H9 (cell line): ENCODE results near the gene DOC2B. TPM values are rescaled to one million over a fixed set of nuclear protein-coding genes. Genes with fewer than 3 reads are reported as not detected.

Experiments used
- DNase-seq: peaks from one replicate; pipeline ENCODE4 v3.0.0-alpha.2; 2017
- H2AFZ ChIP-seq: one replicate; pipeline ENCODE4 v1.6.1; 2013; ENCODE audit warnings: mild to moderate bottlenecking, low read length, control low read depth, moderate library complexity
- H2AK5ac ChIP-seq: 2 replicates; pipeline ENCODE4 v1.6.1; 2013; ENCODE audit warnings: low read length, control low read depth, mixed read lengths; ENCODE audit not compliant: insufficient read length
- H2BK120ac ChIP-seq: one replicate; pipeline ENCODE4 v1.6.1; 2013; ENCODE audit warnings: low read depth, mild to moderate bottlenecking, low read length, control low read depth, inconsistent platforms; ENCODE audit not compliant: poor library complexity, severe bottlenecking
- H2BK12ac ChIP-seq: 2 replicates; pipeline ENCODE4 v1.6.1; 2013; ENCODE audit warnings: low read length, control low read depth, mixed read lengths, low read depth; ENCODE audit not compliant: insufficient read length
- H2BK15ac ChIP-seq: 2 replicates; pipeline ENCODE4 v1.6.1; 2013; ENCODE audit warnings: low read depth, low read length, control low read depth
- H2BK20ac ChIP-seq: one replicate; pipeline ENCODE4 v1.6.1; 2013; ENCODE audit warnings: low read depth, mild to moderate bottlenecking, low read length, control low read depth, inconsistent platforms; ENCODE audit not compliant: poor library complexity, severe bottlenecking
- H2BK5ac ChIP-seq: 2 replicates; pipeline ENCODE4 v1.6.1; 2013; ENCODE audit warnings: low read length, control low read depth, mixed read lengths; ENCODE audit not compliant: insufficient read length
- H3K14ac ChIP-seq: 2 replicates; pipeline ENCODE4 v1.6.1; 2013; ENCODE audit warnings: low read length, control low read depth; ENCODE audit not compliant: insufficient read depth
- H3K18ac ChIP-seq: 2 replicates; pipeline ENCODE4 v1.6.1; 2013; ENCODE audit warnings: low read depth, mild to moderate bottlenecking, mixed read lengths, low read length, control low read depth; ENCODE audit not compliant: insufficient read length
- H3K23ac ChIP-seq: 2 replicates; pipeline ENCODE4 v1.6.1; 2013; ENCODE audit warnings: low read length, control low read depth, mixed read lengths, low read depth; ENCODE audit not compliant: insufficient read length
- H3K23me2 ChIP-seq: 2 replicates; pipeline ENCODE4 v1.6.1; 2013; ENCODE audit warnings: low read depth, mild to moderate bottlenecking, mixed read lengths, low read length, control low read depth; ENCODE audit not compliant: insufficient read length, poor library complexity, severe bottlenecking
- H3K27ac ChIP-seq: 2 replicates; pipeline ENCODE4 v1.5.1; 2013; ENCODE audit warnings: low read length, control low read depth, mixed read lengths, low read depth; ENCODE audit not compliant: insufficient read length
- H3K27me3 ChIP-seq: 2 replicates; pipeline ENCODE4 v1.6.1; 2013; ENCODE audit warnings: low read length, control low read depth, inconsistent platforms; ENCODE audit not compliant: insufficient read depth
- H3K4ac ChIP-seq: 2 replicates; pipeline ENCODE4 v1.6.1; 2013; ENCODE audit warnings: low read depth, mild to moderate bottlenecking, control low read depth, inconsistent platforms, low read length, moderate library complexity
- H3K4me1 ChIP-seq: 2 replicates; pipeline ENCODE4 v1.6.1; 2013; ENCODE audit warnings: low read length, control low read depth, inconsistent platforms; ENCODE audit not compliant: insufficient read depth
- H3K4me2 ChIP-seq: 2 replicates; pipeline ENCODE4 v1.6.1; 2013; ENCODE audit warnings: low read length, control low read depth, mixed read lengths; ENCODE audit not compliant: insufficient read length, insufficient read depth
- H3K56ac ChIP-seq: 2 replicates; pipeline ENCODE4 v1.6.1; 2013; ENCODE audit warnings: low read depth, mild to moderate bottlenecking, mixed read lengths, low read length, control low read depth; ENCODE audit not compliant: insufficient read length
- H3K79me1 ChIP-seq: 2 replicates; pipeline ENCODE4 v1.6.1; 2013; ENCODE audit warnings: low read depth, mild to moderate bottlenecking, moderate library complexity, low read length, control low read depth, inconsistent platforms; ENCODE audit not compliant: insufficient read depth, poor library complexity, severe bottlenecking
- H3K79me2 ChIP-seq: 2 replicates; pipeline ENCODE4 v1.6.1; 2013; ENCODE audit warnings: low read length, control low read depth, inconsistent platforms; ENCODE audit not compliant: insufficient read depth
- H3K9ac ChIP-seq: 2 replicates; pipeline ENCODE4 v1.6.1; 2013; ENCODE audit warnings: low read length, control low read depth, mixed read lengths; ENCODE audit not compliant: insufficient read length; ENCODE audit errors: extremely low read depth
- H3K9me3 ChIP-seq: one replicate; pipeline ENCODE4 v1.6.1; 2013; ENCODE audit warnings: low read depth, low read length, inconsistent platforms; ENCODE audit not compliant: control insufficient read depth
- H3T11ph ChIP-seq: one replicate; pipeline ENCODE4 v1.6.1; 2013; ENCODE audit warnings: mild to moderate bottlenecking, low read length, control low read depth, inconsistent platforms
- H4K20me1 ChIP-seq: one replicate; pipeline ENCODE4 v1.6.1; 2013; ENCODE audit not compliant: control insufficient read depth, insufficient read length, insufficient read depth
- H4K5ac ChIP-seq: 2 replicates; pipeline ENCODE4 v1.6.1; 2013; ENCODE audit warnings: low read depth, mild to moderate bottlenecking, mixed read lengths, low read length, control low read depth; ENCODE audit not compliant: insufficient read length
- H4K8ac ChIP-seq: replicated peaks from 2 replicates; pipeline ENCODE4 v1.6.1; 2013; ENCODE audit warnings: low read length, control low read depth, mixed read lengths, low read depth; ENCODE audit not compliant: insufficient read length
- H4K91ac ChIP-seq: 2 replicates; pipeline ENCODE4 v1.6.1; 2013; ENCODE audit warnings: low read depth, mild to moderate bottlenecking, moderate library complexity, mixed read lengths, low read length, control low read depth; ENCODE audit not compliant: insufficient read length
- H3K27ac Mint-ChIP-seq, 3 experiments: 2 replicates in 2 of 3; 3 replicates in 1 of 3; pipeline ENCODE4 v1.8.0; 2020 to 2021; ENCODE audit warnings: mixed read lengths in 3 of 3, mild to moderate bottlenecking in 1 of 3, moderate library complexity in 1 of 3
- H3K27me3 Mint-ChIP-seq: 2 replicates; pipeline ENCODE4 v1.8.0; 2021; ENCODE audit warnings: low read depth, mild to moderate bottlenecking, moderate library complexity, mixed read lengths
- H3K36me3 Mint-ChIP-seq, 3 experiments: 2 replicates in 2 of 3; 3 replicates in 1 of 3; pipeline ENCODE4 v1.8.0; 2020 to 2021; ENCODE audit warnings: low read depth in 3 of 3, mixed read lengths in 3 of 3; ENCODE audit not compliant: insufficient read depth in 1 of 3
- H3K4me1 Mint-ChIP-seq, 2 experiments: 2 replicates each; pipeline ENCODE4 v1.8.0; 2020; ENCODE audit warnings: mixed read lengths in 2 of 2
- H3K4me3 Mint-ChIP-seq, 2 experiments: 2 replicates in 1 of 2; 3 replicates in 1 of 2; pipeline ENCODE4 v1.8.0; 2020 to 2021; ENCODE audit warnings: mild to moderate bottlenecking in 2 of 2, mixed read lengths in 2 of 2, moderate library complexity in 1 of 2
- H3K9me3 Mint-ChIP-seq, 2 experiments: 2 replicates in 1 of 2; 3 replicates in 1 of 2; pipeline ENCODE4 v1.8.0; 2020; ENCODE audit warnings: mild to moderate bottlenecking in 2 of 2, mixed read lengths in 2 of 2, moderate library complexity in 1 of 2
- CTCF ChIP-seq: fragments of 200-600 bp; sonication (generic); conservative IDR thresholded peaks from 3 replicates; pipeline ENCODE4 v1.8.0; 2021; ENCODE audit warnings: antibody characterized with exemption, mild to moderate bottlenecking
- WGBS: extraction: QIAGEN DNeasy Blood & Tissue Kit; methylation state at CpG from one replicate; pipeline ENCODE4 v1.1.7; 2013; ENCODE audit warnings: missing lambda C conversion rate, low lambda C conversion rate, mixed read lengths; ENCODE audit not compliant: insufficient read length; ENCODE audit errors: extremely low coverage; 5-methylcytosine and 5-hydroxymethylcytosine counted together
- total RNA-seq: library from RNA; stranded (reverse); gene quantifications from 2 replicates; pipeline ENCODE4 v1.2.1, GENCODE V29; 2021

Gene DOC2B
- total RNA-seq, 1 experiment from 2014 or later = 2.1 TPM

- Histone ChIP-seq H3K4me2 (no peak overlapping the region), H3K27me3 (no peaks in the 10 kb centered on the region), H3K4me1 (no peaks in the 10 kb centered on the region), H2AFZ (no peak overlapping the region), H2BK5ac (no peak overlapping the region), H3T11ph (no peak overlapping the region), H3K56ac (no peak overlapping the region), H2BK12ac (no peak overlapping the region), H3K79me2 (no peaks in the 10 kb centered on the region), H4K20me1 (no peaks in the 10 kb centered on the region), H4K8ac (no peak overlapping the region), H3K18ac (no peak overlapping the region), H4K91ac (no peak overlapping the region), H2BK120ac (no peak overlapping the region), H3K9me3 (no peaks in the 10 kb centered on the region), H2BK20ac (no peak overlapping the region), H3K4ac (no peak overlapping the region), H3K79me1 (no peaks in the 10 kb centered on the region), H3K23me2 (no peaks in the 10 kb centered on the region), H2BK15ac (no peak overlapping the region), H3K14ac (no peak overlapping the region; the same call in 1 of the 2 replicates), H4K5ac (no peak overlapping the region), H3K27ac (no peak overlapping the region), H3K9ac (no peak overlapping the region), H2AK5ac (no peak overlapping the region), H3K23ac (no peak overlapping the region)
- no peak overlapping the region for H3K27ac Mint-ChIP-seq
- no peak overlapping the region for H3K4me3 Mint-ChIP-seq
- TF ChIP-seq CTCF = no peak
- WGBS = no CpG with 5 or more reads among the region's 8 CpGs
- peaks cover 4% of the 10 kb centered on the region for H3K27me3 Mint-ChIP-seq
- peaks cover 7 to 18% of the 10 kb centered on the region in 2 experiments; a peak in 3 of 5 replicates for H3K9me3 Mint-ChIP-seq
- H3K4me1 Mint-ChIP-seq = peaks cover 0 to 6% of the 10 kb centered on the region in 2 experiments; a peak in 2 of 4 replicates
- no peak for DNase-seq
- H3K36me3 Mint-ChIP-seq = peaks cover 0 to 8% (median 5%) of the 10 kb centered on the region in 3 experiments; a peak in 5 of 7 replicates
These were observed 29.0 kb upstream of the DOC2B start for GRCh38 chr17:210402-210801.
